ENCODE results near the gene APOL2.
"Not testable (repeated sequence)": the region's sequence is repeated elsewhere in the genome, so short reads cannot be mapped to it uniquely, and the experiment has no call there.

The APOL2 gene

GRCh38 chr22:36243986-36244385, 4.7 kb upstream of the APOL2 start:
- no peak for DNase-seq (ENCODE audit: low read depth in 2 of 2)

DNA sequence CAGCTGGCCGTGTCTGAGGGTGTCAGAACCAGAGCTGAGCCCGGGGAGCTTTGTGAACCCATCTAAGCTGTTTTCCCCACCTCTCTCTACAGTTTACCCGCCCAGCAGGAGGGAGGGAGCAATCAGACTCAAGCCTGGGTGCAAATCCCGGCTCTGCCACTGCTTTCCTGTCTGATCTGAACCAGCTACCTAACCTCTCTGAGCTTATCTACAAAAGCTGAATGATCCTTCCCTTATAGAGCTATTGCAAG, 252 bp downstream of the APOL2 start:
- DNase-seq (ENCODE audit: low read depth in 2 of 2), result no peak

DNA sequence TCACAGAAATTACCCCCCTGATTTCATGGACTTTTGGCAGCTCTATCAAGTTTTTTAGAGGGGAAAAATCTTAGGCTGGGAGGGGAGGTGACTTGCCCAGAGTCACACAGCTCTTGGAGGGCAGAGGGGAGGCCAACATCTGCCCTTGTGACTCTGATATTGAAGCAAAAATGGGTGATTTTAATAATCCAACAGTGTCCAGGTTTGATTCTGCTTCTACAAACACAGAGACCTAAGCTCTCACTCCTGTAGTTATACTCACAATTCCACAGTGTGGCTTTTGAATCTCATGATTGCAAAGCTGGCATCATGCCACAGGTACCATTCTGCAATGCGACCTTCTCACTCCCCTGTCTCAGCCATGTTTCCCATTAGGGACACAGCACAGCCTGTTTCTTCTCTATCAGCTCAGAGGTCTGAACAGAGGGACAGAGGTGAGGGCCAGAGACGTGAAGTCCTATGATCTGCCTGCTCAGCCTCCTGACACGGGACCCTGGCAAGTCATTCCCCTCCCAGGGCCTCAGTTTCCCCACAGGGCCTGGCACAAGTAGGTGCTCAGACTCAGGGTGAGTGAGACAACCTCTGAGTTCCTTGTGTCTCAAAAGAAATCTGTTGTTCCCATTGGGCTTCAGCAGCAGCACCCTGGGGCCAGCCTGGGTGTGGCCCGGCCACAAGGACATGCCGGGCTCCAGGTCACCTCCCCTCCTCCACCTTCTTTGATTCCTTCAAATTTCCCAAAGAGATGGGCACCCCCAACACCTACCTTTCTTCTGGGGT, 766 bp downstream of the APOL2 start:
- DNase-seq (ENCODE audit: low read depth in 2 of 2), result no peak

DNA sequence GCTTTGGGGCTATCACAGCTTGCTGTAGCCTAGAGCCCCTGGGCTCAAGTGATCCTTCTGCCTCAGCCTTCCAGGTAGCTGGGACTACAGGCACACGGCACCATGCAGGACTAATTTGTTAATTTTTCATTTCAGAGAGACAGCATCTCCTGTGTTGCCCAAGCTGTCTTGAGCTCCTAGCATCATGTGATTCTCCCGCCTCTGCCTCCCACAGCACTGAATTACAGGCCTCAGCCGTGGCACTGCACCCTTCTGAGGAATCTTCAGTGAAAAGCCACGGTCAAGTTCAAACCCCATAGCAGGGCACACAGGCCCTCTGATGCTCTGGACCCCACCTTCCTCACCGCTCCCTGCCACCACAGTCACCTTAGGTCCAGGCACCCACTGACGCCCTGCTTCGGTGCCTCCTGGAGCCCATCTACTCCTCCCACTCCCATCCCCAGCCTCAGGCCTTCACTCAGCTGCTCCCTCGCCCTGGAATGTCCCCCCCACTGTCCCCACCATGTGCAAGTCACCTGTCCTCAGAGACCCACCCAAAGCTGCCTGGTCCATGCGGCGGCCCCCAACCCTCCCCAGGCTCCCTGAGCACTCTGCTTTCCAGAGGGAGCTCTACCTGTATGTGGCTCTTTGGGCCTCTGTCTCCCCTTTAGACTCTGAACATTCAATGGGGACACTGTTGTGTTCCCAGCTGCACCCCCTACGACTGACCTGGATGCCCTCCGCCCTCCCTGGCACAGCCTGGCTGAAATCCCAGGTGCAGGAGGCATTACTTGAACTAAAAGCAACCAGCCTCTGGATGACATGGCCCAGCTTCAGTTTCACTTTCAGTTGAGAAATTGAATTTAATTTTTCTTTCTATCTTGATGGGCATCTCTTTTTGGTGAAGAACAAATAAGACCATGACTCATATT, 1.6 kb downstream of the APOL2 start:
- no peak for DNase-seq (ENCODE audit: low read depth in 2 of 2)

- no peak for DNase-seq (ENCODE audit: low read depth in 2 of 2)
These were observed 2.7 kb downstream of the APOL2 start for GRCh38 chr22:36236388-36237319.

GRCh38 chr22:36235585-36235984, 3.7 kb downstream of the APOL2 start:
- no peak for DNase-seq (ENCODE audit: low read depth in 2 of 2)

GRCh38 chr22:36234919-36235318, 4.4 kb downstream of the APOL2 start:
- DNase-seq (ENCODE audit: low read depth in 2 of 2), result no peak

DNA sequence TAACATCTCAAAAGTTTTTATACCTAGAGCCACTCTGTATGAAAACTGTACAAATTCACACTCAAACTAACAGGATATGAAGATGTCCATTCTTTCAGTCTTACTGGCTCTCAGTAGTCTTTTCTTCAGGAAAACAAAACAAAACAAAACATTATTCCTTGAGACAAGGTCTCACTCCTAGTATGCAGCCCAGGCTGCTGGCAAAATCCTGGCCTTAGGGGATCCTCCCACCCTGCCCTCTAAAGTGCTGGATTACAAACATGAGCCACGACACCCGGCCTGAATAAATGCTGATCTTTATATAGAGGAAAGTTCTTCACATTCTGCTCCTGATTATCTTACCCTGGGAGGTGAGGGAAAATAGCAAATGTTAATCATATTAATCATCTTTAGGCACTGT, 5.1 kb downstream of the APOL2 start:
- DNase-seq (ENCODE audit: low read depth in 2 of 2), result no peak

- DNase-seq (ENCODE audit: low read depth in 2 of 2), result no peak
These were observed 5.5 kb downstream of the APOL2 start for GRCh38 chr22:36233796-36234195.

DNA sequence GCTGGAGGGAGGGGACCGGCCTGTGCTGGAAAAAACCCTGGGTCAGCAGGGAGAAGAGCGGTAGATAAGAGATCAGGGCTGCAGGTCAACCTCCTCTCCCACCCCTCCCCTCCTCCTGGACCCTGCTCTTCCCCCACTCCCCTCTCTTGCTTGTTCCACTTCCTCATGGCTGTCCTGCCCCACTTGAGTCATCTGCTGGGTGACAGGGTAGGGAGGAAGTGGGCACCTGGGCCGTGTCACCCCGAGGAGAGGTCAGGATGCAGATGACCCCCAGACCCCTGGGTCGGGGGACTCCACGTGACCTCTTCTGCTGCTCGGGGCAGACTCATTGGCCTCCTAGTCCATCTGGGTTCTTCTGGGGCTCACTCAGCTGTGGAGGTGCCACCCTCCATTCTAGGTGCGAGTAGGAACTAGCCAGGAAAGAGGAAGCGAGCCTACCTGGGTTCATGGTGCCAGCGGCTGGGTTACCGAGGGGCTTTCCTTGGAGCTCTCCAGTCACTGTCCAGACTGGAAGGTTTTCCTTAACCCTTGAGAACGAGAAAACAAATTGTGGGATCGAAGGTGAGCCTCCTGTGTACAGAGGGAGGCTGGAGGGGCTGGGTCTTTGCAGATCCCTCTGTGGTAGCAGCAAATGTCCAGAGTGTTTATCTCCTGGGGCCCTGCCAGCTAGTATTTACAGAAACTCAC, 6.5 kb downstream of the APOL2 start:
- DNase-seq (ENCODE audit: low read depth in 2 of 2), result no peak

GRCh38 chr22:36231051-36231450, 8.3 kb downstream of the APOL2 start:
- DNase-seq (ENCODE audit: low read depth in 2 of 2), result not testable (repeated sequence)

DNA sequence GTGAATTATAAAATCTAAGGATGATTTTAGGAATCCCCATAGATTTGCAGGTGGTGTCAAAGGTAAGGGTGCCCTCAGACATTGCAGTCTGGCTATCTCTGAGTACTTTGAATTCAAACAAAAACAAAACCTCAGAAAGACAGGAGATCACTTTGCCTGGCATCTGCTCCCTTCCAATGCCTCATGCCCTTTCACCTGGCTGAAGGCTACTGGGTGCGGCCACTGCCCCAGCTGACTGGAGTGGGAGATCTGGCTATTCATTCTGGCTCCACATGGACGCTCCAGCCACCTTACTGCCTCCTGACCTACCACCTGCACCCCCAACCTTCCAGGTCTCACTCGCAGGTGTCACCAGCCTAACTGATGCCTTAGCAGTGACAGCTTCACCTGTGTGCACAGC, 9.7 kb downstream of the APOL2 start:
- not testable (repeated sequence) for DNase-seq (ENCODE audit: low read depth in 2 of 2)

GRCh38 chr22:36228944-36229343, 10.4 kb downstream of the APOL2 start:
- DNase-seq (ENCODE audit: low read depth in 2 of 2), result no peak

GRCh38 chr22:36228369-36228768, 11.0 kb downstream of the APOL2 start:
- DNase-seq (ENCODE audit: low read depth in 2 of 2), result not testable (repeated sequence)

DNA sequence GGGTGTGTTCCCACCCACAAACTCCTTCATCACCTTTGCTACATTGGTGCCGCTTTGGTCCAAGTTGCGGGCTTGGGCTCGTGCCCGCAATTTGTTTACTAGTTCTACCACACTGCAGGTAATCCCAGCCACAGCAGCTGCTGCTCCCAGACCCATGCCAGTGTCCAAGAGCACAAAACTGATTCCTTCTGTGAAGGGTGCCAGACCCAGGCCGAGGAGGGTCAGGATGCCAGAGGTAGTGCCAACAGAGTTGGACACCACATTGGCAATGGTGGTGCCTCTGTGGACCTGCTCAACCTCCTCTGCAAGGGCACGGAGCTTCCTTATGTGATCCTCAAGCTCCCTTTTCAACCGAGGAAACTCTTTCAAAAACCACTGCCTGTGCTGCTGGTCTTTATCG, 11.5 kb downstream of the APOL2 start:
- no peak for DNase-seq (ENCODE audit: low read depth in 2 of 2)

DNA sequence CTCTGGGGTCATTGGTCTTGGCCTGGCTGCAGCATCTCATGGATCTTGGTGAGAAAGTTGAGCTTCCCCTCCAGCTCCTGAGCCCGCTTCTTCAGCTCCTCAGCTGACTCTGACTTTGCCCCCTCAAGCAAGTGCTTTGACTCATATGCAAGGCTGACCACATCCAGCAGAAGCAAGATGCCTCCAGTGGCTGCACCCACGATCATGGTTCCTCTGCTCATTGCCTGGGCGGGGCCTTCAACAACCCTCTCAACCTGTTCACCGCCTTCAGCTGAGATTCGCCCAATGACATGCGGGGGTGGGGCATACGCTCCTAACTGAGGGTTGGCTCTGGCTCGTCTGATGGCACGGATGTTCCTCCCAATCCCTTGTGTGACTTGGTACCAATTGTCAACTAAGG, 11.9 kb downstream of the APOL2 start:
- no peak for DNase-seq (ENCODE audit: low read depth in 2 of 2)

- no peak for DNase-seq (ENCODE audit: low read depth in 2 of 2)
These were observed 13.1 kb downstream of the APOL2 start for GRCh38 chr22:36226189-36226588.

- no peak for DNase-seq (ENCODE audit: low read depth in 2 of 2)
These were observed 13.9 kb downstream of the APOL2 start for GRCh38 chr22:36225333-36225922.

- DNase-seq (ENCODE audit: low read depth in 2 of 2), result no peak
These were observed 15.1 kb downstream of the APOL2 start for GRCh38 chr22:36224245-36224644.

- no peak for DNase-seq (ENCODE audit: low read depth in 2 of 2)
These were observed 15.8 kb downstream of the APOL2 start for GRCh38 chr22:36223504-36223903.

DNA sequence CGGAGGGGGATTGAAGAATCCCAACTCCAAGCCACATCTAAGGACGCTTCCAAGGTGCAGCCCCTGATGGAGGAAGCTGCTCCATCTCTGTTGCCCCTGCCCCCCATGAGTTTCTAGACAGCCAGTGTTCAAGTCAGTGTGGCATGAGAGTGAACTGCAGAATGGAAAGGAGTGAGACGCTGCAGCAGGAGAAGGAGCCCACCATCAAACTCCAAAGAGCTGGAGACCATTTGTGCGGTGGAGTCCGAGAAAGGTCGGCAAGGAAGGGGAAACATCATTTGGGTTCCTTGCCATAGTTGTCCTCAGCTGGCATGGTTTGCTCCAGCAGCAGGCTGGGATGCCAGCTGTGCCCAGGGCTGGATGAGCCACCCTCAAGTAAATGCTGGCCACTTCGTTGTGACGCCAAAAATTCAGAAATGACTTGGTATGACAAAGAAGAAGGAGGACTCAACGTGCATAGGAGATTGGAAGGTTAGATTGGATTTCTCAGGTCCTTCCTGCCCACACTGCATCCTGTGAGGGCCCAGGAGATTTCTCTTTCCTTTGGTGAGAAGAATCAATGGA, 16.4 kb downstream of the APOL2 start:
- no peak for DNase-seq (ENCODE audit: low read depth in 2 of 2)
